ENCODE data around the gene ZNF488. TPM values are rescaled to one million over a fixed set of nuclear protein-coding genes. Genes with fewer than 3 reads are reported as not detected.

Gene ZNF488
- total RNA-seq, 4 donors from 2014 or later, result 0.24 to 0.56 (median 0.40) TPM; not detected in 1

DNA sequence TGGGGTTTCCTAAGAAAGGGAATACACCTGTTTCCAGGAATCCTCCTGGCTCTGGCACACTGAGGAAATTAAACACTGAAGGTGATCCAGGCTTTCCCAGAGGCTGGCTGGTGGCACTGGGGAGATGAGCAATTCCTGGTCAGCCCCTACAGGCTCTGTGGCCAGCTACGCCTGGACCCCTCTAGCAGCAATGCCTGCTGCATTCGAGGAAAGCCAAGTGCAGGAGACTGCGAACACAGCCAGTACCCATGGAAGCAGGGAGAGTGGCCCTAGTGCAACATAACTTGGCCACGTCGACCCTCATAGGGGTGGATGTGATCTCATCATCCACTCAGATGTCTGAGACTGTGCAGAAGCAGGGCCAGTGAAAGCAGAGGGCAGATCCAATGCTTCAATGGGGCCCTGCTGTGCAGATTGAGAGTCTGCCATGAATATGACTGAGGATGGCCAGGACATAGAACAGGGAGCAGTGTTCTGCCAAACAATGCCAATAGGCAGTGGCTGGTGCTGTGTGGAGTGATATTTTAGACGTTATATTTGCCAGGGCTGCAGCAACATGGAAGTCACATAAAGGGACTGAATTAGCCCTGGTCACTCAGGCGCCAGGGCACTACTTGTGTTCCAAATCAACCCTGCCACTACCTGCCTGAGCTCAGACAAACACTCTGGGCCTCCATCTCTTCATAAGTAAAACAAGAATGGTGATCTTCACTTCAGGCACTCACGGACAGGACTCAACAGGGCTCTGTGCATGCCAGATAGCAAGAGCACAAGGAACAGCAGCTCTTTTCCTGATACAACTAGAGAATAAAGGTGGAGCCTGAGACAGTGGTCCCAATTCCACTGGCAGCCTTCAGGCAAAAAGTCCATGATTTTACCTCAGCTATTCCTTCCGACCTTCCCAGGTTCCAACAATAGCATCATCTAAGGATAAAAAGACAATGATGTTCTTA is 2.4 kb downstream of the ZNF488 start:
- WGBS, 2 donors, result 78 to 82% methylated on average over 8 to 9 of the region's 9 CpGs
- H3K27ac ChIP-seq, result no peak overlapping the region
- intact Hi-C loops (cut with DNase I), result loop anchor here (5.0 kb wide), 2 partner anchors 1099 to 1274 kb away; no protein-coding TSS in a partner anchor
- no peaks in the 10 kb centered on the region for H3K36me3 ChIP-seq
- no peak for DNase-seq
- H3K27me3 ChIP-seq, result no peaks in the 10 kb centered on the region
- H3K9me3 ChIP-seq, result no peaks in the 10 kb centered on the region
- H3K4me3 ChIP-seq (replicated peaks in 1 of 3), result no peak overlapping the region
- no peak for TF ChIP-seq POLR2A (IDR thresholded peaks at IDR 0.05)
- TF ChIP-seq, protein P1, sequence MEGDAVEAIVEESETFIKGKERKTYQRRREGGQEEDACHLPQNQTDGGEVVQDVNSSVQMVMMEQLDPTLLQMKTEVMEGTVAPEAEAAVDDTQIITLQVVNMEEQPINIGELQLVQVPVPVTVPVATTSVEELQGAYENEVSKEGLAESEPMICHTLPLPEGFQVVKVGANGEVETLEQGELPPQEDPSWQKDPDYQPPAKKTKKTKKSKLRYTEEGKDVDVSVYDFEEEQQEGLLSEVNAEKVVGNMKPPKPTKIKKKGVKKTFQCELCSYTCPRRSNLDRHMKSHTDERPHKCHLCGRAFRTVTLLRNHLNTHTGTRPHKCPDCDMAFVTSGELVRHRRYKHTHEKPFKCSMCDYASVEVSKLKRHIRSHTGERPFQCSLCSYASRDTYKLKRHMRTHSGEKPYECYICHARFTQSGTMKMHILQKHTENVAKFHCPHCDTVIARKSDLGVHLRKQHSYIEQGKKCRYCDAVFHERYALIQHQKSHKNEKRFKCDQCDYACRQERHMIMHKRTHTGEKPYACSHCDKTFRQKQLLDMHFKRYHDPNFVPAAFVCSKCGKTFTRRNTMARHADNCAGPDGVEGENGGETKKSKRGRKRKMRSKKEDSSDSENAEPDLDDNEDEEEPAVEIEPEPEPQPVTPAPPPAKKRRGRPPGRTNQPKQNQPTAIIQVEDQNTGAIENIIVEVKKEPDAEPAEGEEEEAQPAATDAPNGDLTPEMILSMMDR (IDR thresholded peaks at IDR 0.05), result no peak
- H3K4me1 ChIP-seq, result peaks cover 0 to 4% of the 10 kb centered on the region in 2 donors

DNA sequence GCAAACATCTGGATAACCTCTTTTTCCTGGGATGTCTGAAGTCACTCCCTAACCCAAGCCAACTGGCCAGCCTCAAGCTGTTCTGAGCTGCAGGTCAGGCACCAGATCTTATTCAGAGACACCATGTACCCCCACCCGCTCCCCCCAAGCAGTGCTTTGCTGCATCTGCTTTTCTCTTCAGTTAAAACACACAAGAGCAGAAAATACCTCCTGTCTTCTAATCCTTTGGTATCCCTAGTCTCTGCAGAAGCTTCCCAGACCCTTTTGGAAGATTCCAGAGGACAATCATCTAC is 3.0 kb downstream of the ZNF488 start:
- H3K27ac ChIP-seq, result no peak overlapping the region
- H3K27me3 ChIP-seq, result no peaks in the 10 kb centered on the region
- no peak overlapping the region for H3K4me3 ChIP-seq (replicated peaks in 1 of 3)
- TF ChIP-seq, protein P1 (IDR thresholded peaks at IDR 0.05), result no peak
- TF ChIP-seq POLR2A (IDR thresholded peaks at IDR 0.05), result no peak
- H3K36me3 ChIP-seq, result no peaks in the 10 kb centered on the region
- no peak for DNase-seq
- WGBS, 2 donors, result 76 to 89% methylated on average over 1 of the region's 1 CpG
- intact Hi-C loops (cut with DNase I), result loop anchor here (5.0 kb wide), 2 partner anchors 1099 to 1274 kb away; no protein-coding TSS in a partner anchor
- H3K4me1 ChIP-seq, result peaks cover 0 to 4% of the 10 kb centered on the region in 2 donors
- no peaks in the 10 kb centered on the region for H3K9me3 ChIP-seq

DNA sequence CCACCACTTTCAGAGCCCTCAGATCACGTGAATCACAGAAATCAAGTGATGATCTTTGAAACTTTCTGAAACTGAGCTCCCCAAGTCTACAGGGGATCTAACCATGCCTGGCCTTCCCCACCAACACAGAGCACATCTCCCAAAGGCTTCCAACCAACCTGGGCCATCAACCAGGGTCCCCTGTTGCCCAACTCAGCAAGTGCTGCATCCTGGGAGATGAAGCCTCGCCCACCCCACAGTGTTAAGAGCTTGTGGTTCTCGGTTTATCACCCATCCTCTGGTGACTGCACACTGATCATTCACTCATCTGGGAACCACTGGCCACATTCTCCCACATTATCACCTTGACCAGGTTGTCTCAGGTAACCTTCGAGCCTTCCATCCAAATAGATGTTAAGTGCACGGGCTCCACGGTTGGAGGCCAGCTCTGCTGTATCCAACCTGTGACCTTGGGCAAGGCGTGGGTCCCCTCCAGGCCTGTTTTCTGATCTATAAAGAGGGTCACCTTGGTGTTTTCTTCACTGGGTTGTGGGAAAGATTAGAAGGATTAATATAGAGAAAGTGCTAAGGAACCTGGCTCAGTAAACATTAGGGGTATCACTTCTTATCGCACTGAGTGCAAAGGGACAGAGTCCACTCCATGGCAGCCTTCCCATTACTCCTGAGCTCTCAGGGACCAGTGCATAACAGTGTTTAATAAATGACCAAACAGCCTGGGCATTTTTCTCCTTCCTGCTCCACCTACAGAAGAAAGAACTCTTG is 3.6 kb downstream of the ZNF488 start:
- DNase-seq, result no peak
- intact Hi-C loops (cut with DNase I), result loop anchor here (5.0 kb wide), 2 partner anchors 1098 to 1273 kb away; no protein-coding TSS in a partner anchor
- H3K27me3 ChIP-seq, result no peaks in the 10 kb centered on the region
- peaks cover 0 to 4% of the 10 kb centered on the region in 2 donors for H3K4me1 ChIP-seq
- no peak overlapping the region for H3K27ac ChIP-seq
- TF ChIP-seq, protein P1 (IDR thresholded peaks at IDR 0.05), result no peak
- no peak for TF ChIP-seq POLR2A (IDR thresholded peaks at IDR 0.05)
- H3K36me3 ChIP-seq, result no peaks in the 10 kb centered on the region
- H3K9me3 ChIP-seq, result no peaks in the 10 kb centered on the region
- WGBS, 2 donors, result 73 to 74% methylated on average over 8 of the region's 8 CpGs
- H3K4me3 ChIP-seq (replicated peaks in 1 of 3), result no peak overlapping the region

DNA sequence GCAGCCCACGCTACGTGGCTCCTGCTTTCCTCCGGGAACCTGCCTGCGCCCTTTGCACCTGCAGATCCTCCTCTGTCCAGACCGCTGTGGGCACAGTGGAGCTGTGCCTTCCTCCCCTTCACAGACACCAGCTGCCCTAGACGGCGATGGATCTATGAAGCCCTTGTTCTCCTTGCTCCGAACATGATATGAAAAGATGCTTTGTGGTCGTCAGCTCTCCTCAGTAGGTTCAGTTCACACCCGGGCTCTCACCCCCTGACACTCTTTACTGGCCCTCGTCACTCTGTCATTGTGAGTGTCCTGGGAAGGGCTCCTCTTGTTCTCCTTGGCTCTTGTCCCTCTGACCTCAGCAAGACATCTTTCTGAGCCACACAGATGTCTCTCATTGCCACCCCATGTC is 4.2 kb downstream of the ZNF488 start:
- peaks cover 0 to 4% of the 10 kb centered on the region in 2 donors for H3K4me1 ChIP-seq
- TF ChIP-seq POLR2A (IDR thresholded peaks at IDR 0.05), result no peak
- TF ChIP-seq, protein P1 (IDR thresholded peaks at IDR 0.05), result no peak
- no peak for DNase-seq
- H3K36me3 ChIP-seq, result no peaks in the 10 kb centered on the region
- no peaks in the 10 kb centered on the region for H3K27me3 ChIP-seq
- WGBS, 2 donors, result 81 to 82% methylated on average over 10 of the region's 11 CpGs
- intact Hi-C loops (cut with DNase I), result loop anchor here (5.0 kb wide), 2 partner anchors 1098 to 1273 kb away; no protein-coding TSS in a partner anchor
- no peak overlapping the region for H3K4me3 ChIP-seq (replicated peaks in 1 of 3)
- H3K9me3 ChIP-seq, result no peaks in the 10 kb centered on the region
- H3K27ac ChIP-seq, result no peak overlapping the region
